GM21447 (cell line): ENCODE data around the gene PFAS.
"Not testable (repeated sequence)": the region's sequence is repeated elsewhere in the genome, so short reads cannot be mapped to it uniquely, and the experiment has no call there.

Experiments
- ATAC-seq: cut with Tn5 transposase; IDR thresholded peaks from one replicate; pipeline ENCODE4 v1.9.1; 2021; ENCODE audit not compliant: unreplicated experiment

The PFAS gene, protein sequence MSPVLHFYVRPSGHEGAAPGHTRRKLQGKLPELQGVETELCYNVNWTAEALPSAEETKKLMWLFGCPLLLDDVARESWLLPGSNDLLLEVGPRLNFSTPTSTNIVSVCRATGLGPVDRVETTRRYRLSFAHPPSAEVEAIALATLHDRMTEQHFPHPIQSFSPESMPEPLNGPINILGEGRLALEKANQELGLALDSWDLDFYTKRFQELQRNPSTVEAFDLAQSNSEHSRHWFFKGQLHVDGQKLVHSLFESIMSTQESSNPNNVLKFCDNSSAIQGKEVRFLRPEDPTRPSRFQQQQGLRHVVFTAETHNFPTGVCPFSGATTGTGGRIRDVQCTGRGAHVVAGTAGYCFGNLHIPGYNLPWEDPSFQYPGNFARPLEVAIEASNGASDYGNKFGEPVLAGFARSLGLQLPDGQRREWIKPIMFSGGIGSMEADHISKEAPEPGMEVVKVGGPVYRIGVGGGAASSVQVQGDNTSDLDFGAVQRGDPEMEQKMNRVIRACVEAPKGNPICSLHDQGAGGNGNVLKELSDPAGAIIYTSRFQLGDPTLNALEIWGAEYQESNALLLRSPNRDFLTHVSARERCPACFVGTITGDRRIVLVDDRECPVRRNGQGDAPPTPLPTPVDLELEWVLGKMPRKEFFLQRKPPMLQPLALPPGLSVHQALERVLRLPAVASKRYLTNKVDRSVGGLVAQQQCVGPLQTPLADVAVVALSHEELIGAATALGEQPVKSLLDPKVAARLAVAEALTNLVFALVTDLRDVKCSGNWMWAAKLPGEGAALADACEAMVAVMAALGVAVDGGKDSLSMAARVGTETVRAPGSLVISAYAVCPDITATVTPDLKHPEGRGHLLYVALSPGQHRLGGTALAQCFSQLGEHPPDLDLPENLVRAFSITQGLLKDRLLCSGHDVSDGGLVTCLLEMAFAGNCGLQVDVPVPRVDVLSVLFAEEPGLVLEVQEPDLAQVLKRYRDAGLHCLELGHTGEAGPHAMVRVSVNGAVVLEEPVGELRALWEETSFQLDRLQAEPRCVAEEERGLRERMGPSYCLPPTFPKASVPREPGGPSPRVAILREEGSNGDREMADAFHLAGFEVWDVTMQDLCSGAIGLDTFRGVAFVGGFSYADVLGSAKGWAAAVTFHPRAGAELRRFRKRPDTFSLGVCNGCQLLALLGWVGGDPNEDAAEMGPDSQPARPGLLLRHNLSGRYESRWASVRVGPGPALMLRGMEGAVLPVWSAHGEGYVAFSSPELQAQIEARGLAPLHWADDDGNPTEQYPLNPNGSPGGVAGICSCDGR (N-terminal part only)

DNA sequence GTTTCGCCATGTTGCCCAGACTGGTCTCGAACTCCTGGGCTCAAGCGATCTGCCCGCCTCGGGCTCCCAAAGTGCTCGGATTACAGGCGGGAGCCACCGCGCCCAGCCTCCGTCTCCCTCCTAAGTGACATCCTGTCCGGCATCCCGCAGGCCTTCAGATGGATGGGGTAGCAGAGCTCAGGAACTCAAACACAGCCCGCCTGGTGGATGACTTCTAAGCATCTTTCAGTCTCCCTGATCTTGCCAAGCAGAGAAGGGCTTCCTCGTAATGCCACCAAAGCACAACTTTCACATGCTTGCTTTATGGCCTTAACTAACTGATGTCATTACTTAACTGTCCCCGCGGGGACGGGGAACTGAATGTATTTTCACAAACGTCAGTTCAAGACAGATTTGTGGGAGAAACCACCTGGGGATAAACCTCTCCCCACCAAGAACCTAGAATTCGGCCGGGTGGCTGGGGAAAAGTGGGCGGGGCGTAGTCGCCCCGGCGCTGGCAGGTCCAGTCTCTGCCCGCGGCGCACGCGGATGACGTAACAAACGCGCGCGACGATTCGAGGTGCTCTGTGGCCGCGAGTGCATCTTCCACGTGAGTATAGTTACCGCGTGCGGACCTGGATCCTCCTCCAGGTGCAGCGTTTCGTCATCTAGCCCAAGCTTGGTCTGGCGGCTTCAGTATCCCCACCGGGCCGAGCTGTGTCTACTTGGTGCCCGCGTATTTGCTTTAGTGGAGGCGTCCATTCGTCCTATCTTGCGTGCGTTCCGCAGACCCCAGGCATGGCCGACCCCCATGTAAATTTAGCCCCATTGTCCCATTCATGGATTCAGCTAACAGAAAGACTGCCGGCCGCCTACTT is at the start of gene PFAS:
TSS of gene PFAS (plus strand) at position 539 of the 857 bp plus-strand sequence. CDS start 4,649 bp downstream, outside the sequence.
- ATAC-seq = peak; percentile 46

DNA sequence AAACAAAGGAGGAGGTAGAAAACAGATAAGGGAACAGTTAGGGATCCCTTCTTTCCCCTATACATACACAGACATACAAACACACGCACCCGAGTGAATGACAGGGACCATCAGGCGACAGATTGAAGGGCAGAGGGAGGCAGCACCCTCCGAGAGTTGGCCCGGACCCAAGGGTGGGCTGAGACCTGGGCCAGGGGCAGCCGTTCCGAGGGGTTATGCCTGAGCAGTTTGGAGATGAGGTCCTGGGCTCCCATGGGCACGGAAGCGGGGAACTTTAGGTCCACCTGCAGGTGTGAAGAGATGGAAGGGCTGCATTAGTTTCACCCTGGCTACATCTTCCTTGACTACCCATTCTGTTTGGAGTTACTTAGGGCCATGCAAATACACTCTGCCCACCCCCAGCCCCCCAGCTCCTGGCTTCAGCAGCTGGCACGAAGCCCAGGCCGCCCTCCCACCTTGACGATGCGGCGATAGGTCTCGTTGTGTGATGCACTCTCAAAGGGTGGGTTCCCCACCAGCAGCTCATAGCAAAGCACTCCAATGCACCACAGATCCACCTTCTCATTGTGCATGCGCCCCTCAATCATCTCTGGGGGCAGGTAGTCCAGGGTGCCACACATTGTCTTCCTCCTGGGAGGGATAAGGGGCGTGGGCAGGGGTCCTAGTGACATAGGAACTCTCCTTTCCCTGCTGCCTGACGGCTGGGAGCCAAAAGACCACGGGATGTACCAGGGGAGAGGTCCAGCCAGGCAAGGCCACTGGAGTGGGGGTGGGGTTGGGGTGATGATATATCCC is 44.1 kb upstream of the PFAS start:
- no peak for ATAC-seq

DNA sequence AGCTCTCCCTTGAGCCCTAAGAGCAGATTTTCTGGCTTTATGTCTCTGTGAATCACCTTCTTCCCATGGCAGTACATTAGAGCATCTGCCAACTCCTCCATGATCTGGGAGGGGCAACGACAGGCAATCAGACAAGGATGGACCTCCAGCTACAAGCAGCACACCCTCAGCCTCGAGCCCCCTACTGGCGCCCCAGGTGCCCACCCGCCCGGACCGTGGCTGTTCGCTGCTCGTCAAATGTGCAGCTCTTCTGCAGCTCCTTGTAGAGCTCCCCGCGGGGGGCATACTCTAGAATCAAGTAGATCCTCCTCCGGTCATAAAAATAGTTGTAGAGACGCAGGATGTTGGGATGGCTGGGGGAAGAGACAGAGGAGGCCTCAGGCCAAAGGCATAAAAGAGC is 42.6 kb upstream of the PFAS start:
- ATAC-seq = no peak

DNA sequence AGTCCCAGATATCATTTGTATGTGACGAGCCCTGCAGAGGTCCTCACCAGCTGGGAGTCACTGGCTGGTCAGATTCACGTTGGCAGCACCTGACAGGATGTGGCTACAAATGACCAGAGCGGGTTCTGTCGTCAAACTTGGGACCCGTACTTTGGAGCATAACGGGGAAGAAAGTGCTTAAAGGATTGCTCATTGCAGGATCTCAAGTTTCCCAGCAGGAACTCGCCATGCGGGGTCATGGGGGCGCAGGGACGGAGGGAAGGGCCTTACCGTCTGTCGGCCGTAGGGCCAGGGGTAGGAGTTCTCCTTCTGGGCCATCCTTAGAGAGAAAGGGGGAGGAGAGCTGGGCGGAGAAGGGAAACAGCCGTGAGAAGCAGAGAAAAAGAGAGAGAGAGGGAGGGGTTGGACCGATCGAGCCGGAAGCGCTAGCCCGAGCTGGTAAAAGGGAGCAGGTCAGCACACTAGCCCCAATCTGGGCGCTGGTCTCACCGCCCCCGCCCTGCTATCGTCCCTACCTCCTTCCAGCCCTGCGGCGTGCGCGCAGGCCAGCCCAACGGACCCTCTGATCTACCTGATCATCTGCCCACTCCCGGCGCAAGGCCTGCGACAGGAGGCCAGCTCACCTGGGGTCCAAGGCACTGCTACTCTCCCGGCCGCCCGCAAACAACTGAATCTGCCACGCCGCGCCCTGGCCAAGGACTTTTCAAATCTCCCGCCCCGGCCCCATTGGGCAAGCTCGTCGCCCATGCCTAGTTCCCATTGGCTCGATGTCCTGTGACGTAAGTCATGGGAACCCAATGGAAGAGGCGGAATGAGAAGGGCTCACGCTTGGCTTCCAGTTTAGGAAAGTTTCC is 39.0 kb upstream of the PFAS start, which contains the start of gene AURKB:
TSS of gene AURKB (minus strand) at position 669 of the 854 bp plus-strand sequence. CDS start at position 318, 351 bp downstream.
- ATAC-seq = peak; percentile 86

DNA sequence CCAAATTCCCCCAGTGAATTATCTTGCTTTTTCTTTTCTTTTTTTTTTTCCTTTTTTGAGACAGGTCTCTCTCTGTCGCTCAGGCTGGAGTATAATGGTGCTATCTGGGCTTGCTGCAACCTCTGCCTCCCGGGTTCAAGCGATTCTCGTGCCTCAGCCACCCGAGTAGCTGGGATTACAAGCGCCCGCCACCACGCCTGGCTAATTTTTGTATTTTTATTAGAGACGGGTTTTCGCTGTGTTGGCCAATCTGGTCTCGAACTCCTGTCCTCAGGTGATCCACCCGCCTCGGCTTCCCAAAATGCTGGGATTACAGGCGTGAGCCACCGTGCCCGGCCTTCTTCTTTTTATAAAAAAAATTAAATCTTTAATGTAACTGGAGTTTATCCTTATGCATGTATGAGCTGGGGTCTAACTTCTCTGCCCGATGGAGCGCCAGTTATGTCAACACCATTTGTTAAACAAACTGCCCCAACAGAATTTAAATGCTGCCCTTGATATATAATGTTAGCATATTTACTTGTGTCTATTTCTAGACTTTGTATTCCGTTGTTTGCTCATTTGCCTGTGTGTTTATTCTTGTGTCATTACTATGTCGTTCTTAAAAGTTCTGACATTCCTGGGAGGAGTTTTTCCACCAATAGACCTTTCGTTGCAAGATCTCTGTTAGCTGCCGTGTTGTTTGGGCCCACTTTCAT is 38.2 kb upstream of the PFAS start:
- ATAC-seq = no peak

DNA sequence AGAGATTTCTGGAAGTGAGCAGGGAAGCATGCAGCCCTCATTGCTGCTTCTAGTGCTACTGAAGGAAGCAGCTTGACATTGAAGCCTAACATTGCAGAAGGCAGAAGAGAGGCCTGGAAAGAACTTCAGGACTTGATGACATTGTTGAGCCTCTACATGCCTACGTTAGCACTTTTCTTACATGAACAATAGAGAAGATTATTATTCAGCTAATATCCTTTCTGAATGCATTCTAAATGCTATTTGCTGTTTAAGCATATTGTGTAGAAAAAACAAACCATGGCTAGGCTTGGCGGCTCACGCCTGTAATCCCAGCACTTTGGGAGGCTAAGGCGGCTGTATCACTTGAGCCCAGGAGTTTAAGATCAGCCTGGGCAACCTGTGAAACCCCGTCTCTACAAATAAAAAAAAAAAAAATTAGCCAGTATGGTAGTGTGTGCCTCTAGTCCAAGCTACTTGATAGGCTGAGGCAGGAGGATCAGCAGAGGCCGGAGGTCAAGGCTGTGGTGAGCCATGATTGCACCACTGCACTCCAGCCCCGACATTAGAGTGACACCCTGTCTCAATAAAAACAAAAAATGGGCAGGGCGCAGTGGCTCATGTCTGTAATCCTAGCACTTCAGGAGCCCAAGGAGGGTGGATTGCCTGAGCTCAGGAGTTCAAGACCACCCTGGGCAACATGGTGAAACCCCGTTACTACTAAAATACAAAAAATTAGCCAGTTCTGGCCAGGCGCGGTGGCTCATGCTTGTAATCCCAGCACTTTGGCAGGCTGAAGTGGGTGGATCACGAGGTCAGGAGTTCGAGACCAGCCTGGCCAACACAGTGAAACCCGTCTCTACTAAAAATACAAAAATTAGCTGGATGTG is 36.5 kb upstream of the PFAS start:
- ATAC-seq = no peak

DNA sequence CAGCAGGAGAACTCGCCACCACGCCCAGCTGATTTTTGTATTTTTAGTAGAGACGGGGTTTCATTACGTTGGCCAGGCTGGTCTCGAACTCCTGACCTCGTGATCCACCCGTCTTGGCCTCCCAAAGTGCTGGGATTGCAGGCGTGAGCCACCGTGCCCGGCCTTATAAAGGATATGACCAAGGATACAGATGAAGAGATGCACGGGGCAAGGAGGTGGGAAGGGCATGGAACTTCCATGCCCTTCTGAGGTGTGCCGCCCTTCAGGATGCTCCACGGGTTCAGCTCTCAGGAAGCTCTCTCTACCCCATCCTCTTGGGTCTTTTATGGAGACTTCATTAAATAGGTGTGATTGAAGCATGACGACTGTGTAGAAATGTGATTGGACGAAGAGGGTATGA is 35.1 kb upstream of the PFAS start:
- ATAC-seq = not testable (repeated sequence)

DNA sequence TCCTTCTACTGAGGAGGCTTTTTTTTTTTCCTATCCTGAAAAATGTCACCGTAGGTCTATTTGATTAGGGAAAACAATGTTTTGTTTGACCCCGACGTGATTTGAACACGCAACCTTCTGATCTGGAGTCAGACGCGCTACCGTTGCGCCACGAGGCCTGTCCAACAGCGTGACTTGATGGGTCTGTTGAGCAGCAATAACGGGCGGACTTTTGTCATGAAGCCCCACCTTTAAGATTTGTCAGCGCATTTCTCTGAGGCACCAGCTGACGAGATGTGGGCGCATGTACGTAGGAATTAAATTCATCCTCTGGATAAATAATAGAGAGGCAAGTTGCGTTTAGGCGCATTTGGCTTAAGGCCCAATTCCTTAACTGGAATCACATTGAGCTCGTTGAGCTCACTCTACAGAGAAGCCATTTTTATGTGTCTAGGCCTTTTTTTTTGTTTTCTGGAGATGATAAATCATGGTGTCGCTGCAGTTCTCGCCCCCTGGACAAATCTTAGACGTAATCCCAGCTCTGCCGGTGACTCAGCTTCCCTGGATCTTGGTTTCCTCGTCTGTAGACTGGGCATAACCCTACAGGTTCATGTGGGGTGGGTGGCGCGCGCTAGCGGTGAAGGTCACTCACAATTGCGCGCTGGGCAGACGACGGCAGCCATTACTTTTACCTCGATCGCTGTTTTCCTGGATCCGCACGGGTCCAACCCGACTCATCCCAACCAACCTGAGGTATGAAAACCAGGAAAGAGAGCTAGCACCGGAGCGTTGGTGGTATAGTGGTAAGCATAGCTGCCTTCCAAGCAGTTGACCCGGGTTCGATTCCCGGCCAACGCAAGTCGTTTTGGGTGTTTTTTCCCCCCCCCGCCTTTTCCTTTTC is 28.1 kb upstream of the PFAS start:
- no peak for ATAC-seq

DNA sequence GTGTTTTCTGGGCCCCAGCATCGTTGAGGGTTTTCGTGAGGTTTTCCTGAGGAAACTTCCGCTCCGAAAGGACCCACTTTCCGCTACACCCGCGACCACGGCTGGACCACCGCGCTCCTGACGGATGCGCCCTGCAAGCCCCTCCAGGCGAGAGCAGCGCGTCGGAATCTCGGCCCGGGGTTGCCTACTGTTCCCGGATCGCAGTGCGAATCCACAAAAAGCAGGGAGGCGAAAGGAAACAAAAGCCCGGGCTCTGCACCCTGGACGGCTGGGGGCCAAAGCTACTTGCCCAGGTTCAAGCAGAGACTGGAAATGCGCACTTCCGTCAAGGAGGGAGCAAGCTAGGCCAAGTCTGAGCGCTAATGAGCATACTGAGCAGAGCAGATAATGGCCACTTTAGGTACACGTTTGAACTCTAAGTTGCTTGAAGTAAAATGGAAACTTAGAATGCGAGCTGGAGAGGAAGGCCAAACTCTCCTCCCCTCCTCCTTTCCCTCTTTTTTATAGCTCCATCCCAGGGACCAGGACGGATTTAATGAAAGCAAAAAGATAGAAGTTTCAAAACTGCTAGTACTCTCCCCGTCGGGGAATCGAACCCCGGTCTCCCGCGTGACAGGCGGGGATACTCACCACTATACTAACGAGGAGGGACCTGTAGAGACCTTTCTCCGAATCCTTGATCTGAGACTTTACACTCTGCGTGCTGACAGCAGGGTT is 27.3 kb upstream of the PFAS start:
- peak; percentile 41 for ATAC-seq

DNA sequence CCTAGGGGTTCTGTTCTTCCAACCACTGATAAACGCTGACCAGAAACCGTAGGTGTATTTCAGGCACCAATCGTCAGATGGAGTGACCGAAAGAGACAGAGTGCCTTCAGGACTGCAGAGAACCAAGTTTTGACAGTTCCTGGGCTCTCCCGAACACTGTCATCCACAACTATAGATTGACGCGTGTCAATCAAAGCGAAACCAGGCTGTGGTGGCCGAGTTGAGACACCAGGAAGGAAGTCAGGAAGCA is 26.8 kb upstream of the PFAS start:
- ATAC-seq = peak; percentile 33

DNA sequence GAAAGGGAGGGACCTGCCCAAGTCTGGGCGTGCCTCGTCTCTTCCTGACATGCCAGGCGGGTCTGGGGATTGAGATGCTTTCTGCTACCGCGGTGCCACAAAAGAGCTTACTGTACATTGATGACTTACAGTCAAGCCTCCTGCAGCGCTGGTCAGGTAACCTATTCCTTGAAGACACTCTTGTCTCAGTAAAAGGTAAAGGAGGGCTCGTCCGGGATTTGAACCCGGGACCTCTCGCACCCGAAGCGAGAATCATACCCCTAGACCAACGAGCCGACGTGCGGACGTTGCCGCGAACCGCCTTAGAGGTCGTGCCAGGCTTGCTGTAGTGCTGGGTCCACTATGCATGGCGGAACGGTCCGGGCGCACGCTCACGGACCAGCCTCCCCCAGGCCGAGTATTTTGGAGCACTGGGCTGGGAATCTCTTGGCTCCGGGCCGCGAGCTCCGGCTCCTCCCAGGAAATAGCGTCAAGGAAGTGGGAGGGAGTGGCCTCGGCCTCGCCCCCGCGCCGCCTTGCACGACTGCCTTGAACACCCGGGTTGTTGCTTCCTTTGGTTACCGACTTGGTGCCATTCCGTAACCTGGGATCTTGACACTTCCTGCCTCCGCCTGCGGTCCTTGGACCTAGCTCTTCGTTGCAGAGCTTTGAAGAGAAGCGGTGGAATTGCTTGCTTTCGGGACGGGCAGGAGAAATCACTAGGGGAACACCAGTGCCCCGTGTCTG is 26.3 kb upstream of the PFAS start:
- peak; percentile 32 for ATAC-seq

DNA sequence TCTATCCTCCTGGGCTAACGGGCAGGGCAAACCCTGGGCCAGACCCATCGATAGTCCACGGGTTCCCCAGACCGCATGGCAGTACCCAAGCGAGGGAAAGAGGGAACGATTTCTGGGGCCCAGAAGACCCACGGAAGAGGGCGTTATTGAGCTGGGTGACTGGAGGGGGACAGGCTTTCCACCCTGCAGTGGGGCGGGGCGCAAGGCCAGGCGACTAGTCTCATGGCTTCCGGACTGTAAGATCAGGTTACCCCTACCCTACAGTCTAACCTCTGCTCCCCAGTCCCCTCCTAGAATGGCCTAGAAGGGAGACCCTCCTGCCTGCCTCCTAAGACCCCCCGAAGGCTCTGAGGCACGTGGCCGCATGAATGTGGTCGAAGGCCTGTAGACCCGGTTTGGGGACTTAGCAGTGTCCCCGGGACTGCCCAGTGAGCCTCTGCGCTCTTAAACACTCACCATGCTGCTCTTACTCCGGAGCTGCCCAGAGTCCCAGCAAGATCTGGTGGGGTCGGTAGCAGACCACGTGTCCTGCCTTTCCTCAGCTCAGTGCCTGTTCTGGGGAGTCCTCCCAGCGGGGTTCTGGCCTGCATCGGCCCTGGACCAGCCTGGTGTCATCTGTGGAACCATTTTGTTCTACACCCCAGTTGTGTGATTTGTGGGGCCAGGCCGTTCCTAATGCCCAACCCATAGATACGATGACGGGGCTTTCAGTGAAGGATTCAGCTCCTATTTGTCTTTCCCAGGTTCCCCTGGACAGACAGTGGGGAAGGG is 25.5 kb upstream of the PFAS start:
- ATAC-seq = no peak

DNA sequence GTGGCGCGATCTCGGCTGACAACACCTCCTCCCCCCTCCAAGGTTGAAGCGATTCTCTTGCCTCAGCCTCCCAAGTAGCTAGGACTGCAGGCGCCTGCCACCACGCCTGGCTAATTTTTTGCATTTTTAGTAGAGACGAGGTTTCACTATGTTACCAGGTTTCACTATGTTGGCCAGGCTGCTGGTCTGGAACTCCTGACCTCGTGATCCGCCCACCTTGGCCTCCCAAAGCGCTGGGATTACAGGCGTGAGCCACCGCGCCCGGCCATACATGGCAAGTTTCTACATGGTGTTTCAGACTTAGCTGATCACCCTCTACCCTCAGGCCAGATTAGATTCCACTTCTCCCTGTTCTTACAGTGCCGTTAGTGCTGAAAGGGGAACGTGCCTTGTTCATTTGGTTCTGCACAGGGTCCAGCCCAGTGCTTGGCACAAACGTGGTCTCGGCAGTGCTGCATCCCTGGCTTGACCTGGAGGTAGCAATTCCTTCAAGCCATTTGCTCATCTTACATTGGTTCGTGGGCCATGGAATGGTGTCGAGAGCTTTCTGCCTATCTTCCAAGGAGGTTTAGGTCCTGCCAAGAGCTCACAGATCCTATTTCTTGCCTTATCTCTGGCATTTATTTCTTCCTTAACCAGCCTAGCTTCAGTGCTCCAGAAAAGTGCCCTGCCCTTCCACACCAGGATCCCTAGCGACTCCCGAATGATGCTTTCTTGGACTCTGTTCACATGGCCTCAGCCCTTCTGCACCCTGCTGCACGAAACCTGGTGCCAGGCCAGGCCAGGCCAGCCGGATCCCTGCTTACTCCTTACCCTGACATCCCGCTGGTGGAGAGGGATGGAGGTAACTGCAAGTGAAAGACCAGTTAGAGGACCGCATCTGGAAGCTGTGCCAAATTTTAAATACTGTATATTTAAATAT is 23.9 kb upstream of the PFAS start:
- no peak for ATAC-seq
